ENCODE results near the gene MON1A.

DNA sequence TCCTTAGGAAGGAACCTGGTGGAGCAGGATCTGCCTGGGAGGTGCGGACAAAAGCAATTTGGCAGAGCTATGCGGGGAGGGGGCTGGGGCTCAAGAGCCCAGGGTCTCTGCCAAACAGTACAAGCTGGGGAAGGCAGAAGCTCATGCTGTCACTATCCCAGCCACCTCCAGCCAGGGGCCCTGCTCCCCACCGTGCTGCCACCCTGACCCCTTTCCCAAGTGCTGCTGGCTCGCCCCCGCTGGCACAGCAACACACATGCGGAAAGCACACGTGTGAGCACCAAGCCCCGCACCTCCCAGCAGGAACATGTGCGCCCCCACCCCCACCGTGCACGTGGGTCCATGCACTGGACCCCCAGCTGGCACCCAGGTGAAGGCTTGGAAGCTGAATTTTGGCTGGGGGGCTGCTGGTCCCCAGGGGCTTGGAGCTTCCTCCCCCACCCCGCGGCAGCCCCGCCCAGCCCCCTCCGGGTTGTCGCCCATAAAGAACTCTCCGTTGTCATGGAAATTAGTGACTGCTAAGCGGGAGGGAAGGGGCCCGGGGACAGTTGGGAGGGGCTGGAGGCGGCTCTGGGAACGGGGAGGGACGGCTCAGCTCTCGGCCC lies 60.6 kb downstream of the MON1A start:
- TF ChIP-seq, protein P1, sequence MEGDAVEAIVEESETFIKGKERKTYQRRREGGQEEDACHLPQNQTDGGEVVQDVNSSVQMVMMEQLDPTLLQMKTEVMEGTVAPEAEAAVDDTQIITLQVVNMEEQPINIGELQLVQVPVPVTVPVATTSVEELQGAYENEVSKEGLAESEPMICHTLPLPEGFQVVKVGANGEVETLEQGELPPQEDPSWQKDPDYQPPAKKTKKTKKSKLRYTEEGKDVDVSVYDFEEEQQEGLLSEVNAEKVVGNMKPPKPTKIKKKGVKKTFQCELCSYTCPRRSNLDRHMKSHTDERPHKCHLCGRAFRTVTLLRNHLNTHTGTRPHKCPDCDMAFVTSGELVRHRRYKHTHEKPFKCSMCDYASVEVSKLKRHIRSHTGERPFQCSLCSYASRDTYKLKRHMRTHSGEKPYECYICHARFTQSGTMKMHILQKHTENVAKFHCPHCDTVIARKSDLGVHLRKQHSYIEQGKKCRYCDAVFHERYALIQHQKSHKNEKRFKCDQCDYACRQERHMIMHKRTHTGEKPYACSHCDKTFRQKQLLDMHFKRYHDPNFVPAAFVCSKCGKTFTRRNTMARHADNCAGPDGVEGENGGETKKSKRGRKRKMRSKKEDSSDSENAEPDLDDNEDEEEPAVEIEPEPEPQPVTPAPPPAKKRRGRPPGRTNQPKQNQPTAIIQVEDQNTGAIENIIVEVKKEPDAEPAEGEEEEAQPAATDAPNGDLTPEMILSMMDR (IDR thresholded peaks at IDR 0.05) = no peak
- TF ChIP-seq POLR2A (IDR thresholded peaks at IDR 0.05) = no peak
